Measurements from ENCODE around the gene PIK3AP1.
"Not testable (repeated sequence)": the region's sequence is repeated elsewhere in the genome, so short reads cannot be mapped to it uniquely, and the experiment has no call there.

PIK3AP1 gene

DNA sequence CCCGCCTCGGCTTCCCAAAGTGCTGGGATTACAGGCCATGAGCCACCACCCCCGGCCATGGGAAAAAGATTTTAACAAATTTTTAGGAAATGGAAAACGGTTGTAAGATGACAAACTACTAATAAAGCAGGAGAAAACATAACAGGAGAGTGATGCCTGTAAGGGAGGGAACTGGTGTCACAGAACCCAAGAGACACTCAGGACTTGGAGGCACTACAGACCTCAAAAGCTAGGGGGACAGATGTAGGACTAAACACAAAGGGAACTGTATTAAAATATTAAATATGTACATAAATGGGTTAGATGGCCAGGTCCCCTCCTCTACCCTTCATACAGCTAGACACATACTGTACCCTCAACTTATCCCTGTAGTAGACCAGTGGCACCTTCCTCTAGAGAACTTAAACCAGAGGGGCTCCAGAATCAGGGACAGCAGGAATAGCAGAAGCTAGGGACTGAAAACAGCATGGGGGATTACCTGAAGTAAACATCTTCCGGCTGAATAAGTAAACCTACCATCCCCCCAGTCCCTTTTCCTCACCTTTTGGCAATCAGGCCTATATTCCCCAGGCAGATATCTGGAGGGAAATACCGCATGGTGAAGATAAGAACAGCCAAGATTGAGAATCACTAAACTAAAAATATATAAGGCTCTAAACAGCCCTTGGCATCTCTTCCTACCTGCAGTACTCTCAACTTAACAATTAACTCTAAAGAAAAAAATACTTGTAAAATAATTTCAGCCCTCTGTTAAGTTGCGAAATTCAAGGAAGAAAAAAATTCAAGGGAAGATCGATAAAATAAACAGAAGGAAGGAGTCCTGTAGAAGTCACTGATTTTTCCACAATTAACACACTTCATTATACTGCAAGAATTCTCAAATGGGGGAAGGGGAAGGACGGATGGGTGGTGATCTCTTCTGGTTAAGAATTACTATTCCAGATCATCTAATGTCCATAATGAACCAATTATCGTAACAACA lies 149.0 kb downstream of the PIK3AP1 start:
- DNase-seq: no peak

DNA sequence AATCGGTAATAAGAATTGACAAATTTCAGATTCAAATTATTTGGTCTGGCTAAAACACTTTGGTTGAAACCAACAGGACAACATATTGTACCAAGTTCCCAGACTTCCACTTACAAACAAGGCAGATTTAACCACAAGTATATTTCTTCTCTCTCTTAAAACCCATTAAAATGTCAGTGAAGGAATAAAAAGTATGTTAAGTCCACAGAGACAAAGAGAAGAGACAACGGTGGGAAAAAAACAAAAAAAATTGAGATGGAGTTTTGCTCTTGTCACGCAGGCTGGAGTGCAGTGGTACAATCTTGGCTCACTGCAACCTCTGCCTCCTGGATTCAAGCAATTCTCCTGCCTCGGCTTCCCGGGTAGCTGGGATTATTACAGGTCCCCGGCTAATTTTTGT lies 149.8 kb downstream of the PIK3AP1 start:
- no peak for DNase-seq

DNA sequence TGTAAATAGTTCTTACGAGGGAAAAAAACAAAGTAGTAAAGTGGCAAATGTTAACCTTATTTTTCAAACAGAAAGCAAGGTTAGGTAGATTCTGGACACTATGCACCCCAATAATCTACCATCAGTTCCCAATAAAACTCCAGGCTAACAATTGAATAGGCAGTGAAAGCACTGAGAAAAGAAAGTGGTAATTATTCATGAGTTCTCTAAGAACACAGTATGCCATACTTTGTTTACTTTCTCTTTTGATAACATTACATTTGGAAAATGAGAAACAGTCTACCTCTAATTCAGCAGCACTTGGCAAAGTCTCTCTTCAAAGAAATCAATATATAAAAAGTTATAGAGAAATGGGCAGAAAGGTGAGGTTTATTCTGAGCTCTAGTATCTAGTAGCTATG lies 151.9 kb downstream of the PIK3AP1 start:
- no peak for DNase-seq

DNA sequence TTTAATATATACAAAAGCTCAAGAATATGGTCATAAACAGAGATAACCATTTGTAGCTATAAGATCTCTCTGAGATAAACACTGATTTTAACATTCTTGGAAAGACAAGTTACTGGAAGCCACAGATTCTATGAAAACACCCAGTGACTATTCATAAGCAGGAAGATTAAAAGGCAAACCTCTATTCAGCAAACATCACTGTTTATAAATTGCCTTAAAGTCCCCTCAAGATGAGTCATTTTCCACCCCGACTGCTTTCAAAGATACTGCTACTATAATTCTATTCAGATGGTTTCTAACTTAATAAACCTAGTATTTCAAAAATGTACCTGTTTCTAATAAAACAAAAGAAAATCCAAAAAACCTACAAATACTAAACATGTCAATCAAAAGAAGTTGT lies 154.5 kb downstream of the PIK3AP1 start:
- DNase-seq: no peak

- DNase-seq: no peak
Observed at GRCh38 chr10:96560966-96561887, 159.1 kb downstream of the PIK3AP1 start.

GRCh38 chr10:96560489-96560888 lies 159.8 kb downstream of the PIK3AP1 start:
- DNase-seq: no peak

DNA sequence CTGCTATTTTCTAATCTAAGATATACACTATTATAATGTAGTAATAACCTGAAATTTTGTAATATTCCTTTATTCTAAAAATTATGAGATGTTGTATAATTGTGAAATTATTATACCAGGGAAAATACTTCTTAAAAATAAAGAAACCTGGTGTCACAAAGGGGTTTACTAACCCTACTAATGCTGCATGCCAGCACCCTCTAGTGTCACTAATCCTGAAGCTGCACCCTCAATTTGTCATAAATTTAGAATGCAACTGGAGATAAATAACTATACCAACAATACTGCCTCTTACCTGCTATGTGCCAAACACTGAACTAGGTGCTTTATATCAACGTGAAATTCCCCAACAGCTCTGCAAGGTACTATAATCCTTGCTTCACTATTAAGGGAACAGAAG lies 164.3 kb downstream of the PIK3AP1 start:
- DNase-seq: no peak

DNA sequence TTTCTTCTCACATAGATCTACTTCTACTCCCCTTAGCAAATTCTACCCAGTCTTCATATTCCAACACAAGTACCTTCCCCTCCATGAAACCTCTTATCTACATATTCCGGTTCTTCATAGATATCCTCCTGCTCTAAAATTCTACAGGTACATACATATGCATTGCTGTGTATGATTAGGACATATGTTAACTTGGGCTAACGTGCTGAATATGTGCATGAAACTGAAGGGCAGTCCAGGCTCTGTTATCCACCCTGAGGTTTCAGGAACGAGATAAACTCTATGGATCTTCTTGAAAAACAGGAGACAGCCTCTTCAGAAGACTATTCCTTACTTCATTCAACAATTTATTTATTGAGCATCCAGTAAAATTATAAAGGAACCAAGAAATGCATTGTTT lies 165.0 kb downstream of the PIK3AP1 start:
- no peak for DNase-seq

GRCh38 chr10:96548589-96548988 lies 171.7 kb downstream of the PIK3AP1 start:
- DNase-seq: no peak

DNA sequence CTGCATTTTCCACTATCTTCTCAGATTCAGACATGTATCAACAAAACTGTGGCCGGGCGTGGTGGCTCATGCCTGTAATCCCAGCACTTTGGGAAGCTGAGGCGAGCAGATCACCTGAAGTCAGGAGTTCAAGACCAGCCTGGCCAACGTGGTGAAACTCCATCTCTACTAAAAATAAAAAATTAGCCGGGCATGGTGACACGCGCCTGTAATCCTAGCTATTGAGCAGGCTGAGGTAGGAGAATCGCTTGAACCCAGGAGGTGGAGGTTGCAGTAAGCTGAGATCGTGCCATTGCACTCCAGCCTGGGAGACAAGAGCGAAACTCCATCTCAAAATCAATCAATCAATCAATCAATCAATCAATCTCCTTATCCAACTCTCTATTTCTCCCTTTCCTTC lies 174.8 kb downstream of the PIK3AP1 start:
- DNase-seq: not testable (repeated sequence)
